HepG2 (cell line): ENCODE results near the gene COL27A1. TPM values are rescaled to one million over a fixed set of nuclear protein-coding genes. Genes with fewer than 3 reads are reported as not detected.
A peak's percentile ranks its signal among the peaks of the same experiment; 100 is the strongest.

Experiments
- AGO2 ChIP-seq: fragments of 200-400 bp; formaldehyde crosslinking; optimal IDR thresholded peaks from 2 replicates; pipeline ENCODE3; 2017; ENCODE audit warnings: mild to moderate bottlenecking, low read depth, low read length, moderate library complexity
- CCDC6 ChIP-seq: sonication (generic); formaldehyde crosslinking; IDR thresholded peaks from 2 replicates; pipeline ENCODE4 v1.8.1; 2022; ENCODE audit warnings: mild to moderate bottlenecking, missing genetic modification reagents, moderate library complexity
- DZIP1 ChIP-seq: sonication (generic); formaldehyde crosslinking; IDR thresholded peaks from 2 replicates; pipeline ENCODE4 v1.5.0; 2020; ENCODE audit warnings: mild to moderate bottlenecking, missing genetic modification reagents
- FOXM1 ChIP-seq: sonication (generic); formaldehyde crosslinking; IDR thresholded peaks from 2 replicates; pipeline ENCODE4 v1.5.0; 2020; ENCODE audit warnings: missing genetic modification reagents
- GTF2F1 ChIP-seq: fragments of 150-350 bp; IDR thresholded peaks from 2 replicates; pipeline ENCODE4 v1.6.1; 2014; ENCODE audit warnings: low read length
- IKZF4 ChIP-seq: sonication (generic); formaldehyde crosslinking; IDR thresholded peaks from 2 replicates; pipeline ENCODE4 v1.5.1; 2020; ENCODE audit warnings: borderline replicate concordance, mild to moderate bottlenecking, low read depth, missing genetic modification reagents; ENCODE audit errors: not compliant biosample characterization
- LCORL ChIP-seq, 2 experiments: fragments of 450-650 bp in 1 of 2; sonication (generic) in 1 of 2; formaldehyde crosslinking in 1 of 2; IDR thresholded peaks; 2 replicates each; pipeline versions ENCODE4 v1.5.0 to v1.6.1; 2017 to 2020; ENCODE audit warnings: antibody characterized with exemption in 1 of 2, missing genetic modification reagents in 1 of 2
- TCF7L2 ChIP-seq: IDR thresholded peaks from 2 replicates; pipeline ENCODE4 v1.6.1; 2011; ENCODE audit warnings: mild to moderate bottlenecking, low read depth, low read length, moderate library complexity
- ZBTB40 ChIP-seq, 2 experiments: fragments of 450-650 bp in 1 of 2; sonication (generic) in 1 of 2; formaldehyde crosslinking in 1 of 2; IDR thresholded peaks; 2 replicates each; pipeline versions ENCODE4 v1.6.1 to v1.8.0; 2016 to 2022; ENCODE audit warnings: antibody characterized with exemption in 1 of 2, mild to moderate bottlenecking in 1 of 2, missing genetic modification reagents in 1 of 2
- ZNF510 ChIP-seq: sonication (generic); formaldehyde crosslinking; IDR thresholded peaks from 2 replicates; pipeline ENCODE4 v1.4.0; 2020; ENCODE audit warnings: low read depth, mild to moderate bottlenecking, missing genetic modification reagents
- ZNF674 ChIP-seq: sonication (generic); formaldehyde crosslinking; IDR thresholded peaks from 2 replicates; pipeline ENCODE4 v1.5.0; 2020; ENCODE audit warnings: low read depth, mild to moderate bottlenecking, missing genetic modification reagents
- polyA plus RNA-seq, 8 experiments: library from polyadenylated mRNA; depleted of rRNA in 3 of 8; stranded (reverse) in 7 of 8; unstranded in 1 of 8; fragments of >200 nt; fragmentation: Illumina TruSeq in 4 of 8; extraction: Trizol in 4 of 8; gene quantifications; 2 replicates each; pipeline versions ENCODE4 v1.2.1 to v1.2.3, GENCODE V29; 2011 to 2016; ENCODE audit warnings: low read depth in 4 of 8, missing spikeins in 1 of 8, mixed read lengths in 1 of 8; ENCODE audit not compliant: insufficient read depth in 1 of 8
- total RNA-seq, 5 experiments: library from RNA; depleted of rRNA; stranded (reverse); fragments of >200 nt; fragmentation: Illumina TruSeq; extraction: Trizol; gene quantifications; 2 replicates each; pipeline ENCODE4 v1.2.3, GENCODE V29; 2016; ENCODE audit warnings: low read depth in 1 of 5
- TF ChIP-seq, protein P1 (sequence below): IDR thresholded peaks from 2 replicates; pipeline ENCODE4 v1.6.1; 2018; ENCODE audit warnings: missing genetic modification reagents, mild to moderate bottlenecking, missing compliant biosample characterization
- TF ChIP-seq, protein P2 (sequence below): sonication (generic); formaldehyde crosslinking; IDR thresholded peaks from 2 replicates; pipeline ENCODE4 v1.4.0; 2020; ENCODE audit warnings: missing genetic modification reagents

COL27A1 gene
- total and polyA plus RNA-seq, 2 of the 13 experiments (the other 11 are each of a cell fraction or from before 2014, with no cell fraction given), result 71.3 to 89.1 TPM

GRCh38 chr9:114123031-114123977 is 32.0 kb upstream of the COL27A1 start (continued):
- TF ChIP-seq IKZF4 (CRISPR knock-in tag), result no peak
- no peak for TF ChIP-seq DZIP1 (CRISPR knock-in tag)
- TF ChIP-seq ZNF510 (CRISPR knock-in tag), result no peak
- TF ChIP-seq LCORL (IDR thresholded peaks at IDR 0.05), result no peak
- TF ChIP-seq LCORL (CRISPR knock-in tag; IDR thresholded peaks at IDR 0.05), result peak; percentile 78
- TF ChIP-seq, protein P1, sequence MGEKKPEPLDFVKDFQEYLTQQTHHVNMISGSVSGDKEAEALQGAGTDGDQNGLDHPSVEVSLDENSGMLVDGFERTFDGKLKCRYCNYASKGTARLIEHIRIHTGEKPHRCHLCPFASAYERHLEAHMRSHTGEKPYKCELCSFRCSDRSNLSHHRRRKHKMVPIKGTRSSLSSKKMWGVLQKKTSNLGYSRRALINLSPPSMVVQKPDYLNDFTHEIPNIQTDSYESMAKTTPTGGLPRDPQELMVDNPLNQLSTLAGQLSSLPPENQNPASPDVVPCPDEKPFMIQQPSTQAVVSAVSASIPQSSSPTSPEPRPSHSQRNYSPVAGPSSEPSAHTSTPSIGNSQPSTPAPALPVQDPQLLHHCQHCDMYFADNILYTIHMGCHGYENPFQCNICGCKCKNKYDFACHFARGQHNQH, result no peak
- no peak for TF ChIP-seq AGO2
- no peak for TF ChIP-seq ZBTB40 (IDR thresholded peaks at IDR 0.05)
- TF ChIP-seq ZBTB40 (CRISPR knock-in tag; IDR thresholded peaks at IDR 0.05), result no peak
- TF ChIP-seq, protein P2, sequence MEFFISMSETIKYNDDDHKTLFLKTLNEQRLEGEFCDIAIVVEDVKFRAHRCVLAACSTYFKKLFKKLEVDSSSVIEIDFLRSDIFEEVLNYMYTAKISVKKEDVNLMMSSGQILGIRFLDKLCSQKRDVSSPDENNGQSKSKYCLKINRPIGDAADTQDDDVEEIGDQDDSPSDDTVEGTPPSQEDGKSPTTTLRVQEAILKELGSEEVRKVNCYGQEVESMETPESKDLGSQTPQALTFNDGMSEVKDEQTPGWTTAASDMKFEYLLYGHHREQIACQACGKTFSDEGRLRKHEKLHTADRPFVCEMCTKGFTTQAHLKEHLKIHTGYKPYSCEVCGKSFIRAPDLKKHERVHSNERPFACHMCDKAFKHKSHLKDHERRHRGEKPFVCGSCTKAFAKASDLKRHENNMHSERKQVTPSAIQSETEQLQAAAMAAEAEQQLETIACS (CRISPR knock-in tag), result no peak
- no peak for TF ChIP-seq TCF7L2
- no peak for TF ChIP-seq FOXM1 (CRISPR knock-in tag)
- TF ChIP-seq GTF2F1, result no peak
- TF ChIP-seq CCDC6 (CRISPR knock-in tag), result no peak; the same call in 1 of the 2 replicates
- TF ChIP-seq ZNF674 (CRISPR knock-in tag), result no peak
